ENCODE data around the gene DNAH2. TPM values are rescaled to one million over a fixed set of nuclear protein-coding genes. Genes with fewer than 3 reads are reported as not detected.

Gene DNAH2
- polyA plus RNA-seq, 2 donors = 0.06 to 0.10 TPM

DNA sequence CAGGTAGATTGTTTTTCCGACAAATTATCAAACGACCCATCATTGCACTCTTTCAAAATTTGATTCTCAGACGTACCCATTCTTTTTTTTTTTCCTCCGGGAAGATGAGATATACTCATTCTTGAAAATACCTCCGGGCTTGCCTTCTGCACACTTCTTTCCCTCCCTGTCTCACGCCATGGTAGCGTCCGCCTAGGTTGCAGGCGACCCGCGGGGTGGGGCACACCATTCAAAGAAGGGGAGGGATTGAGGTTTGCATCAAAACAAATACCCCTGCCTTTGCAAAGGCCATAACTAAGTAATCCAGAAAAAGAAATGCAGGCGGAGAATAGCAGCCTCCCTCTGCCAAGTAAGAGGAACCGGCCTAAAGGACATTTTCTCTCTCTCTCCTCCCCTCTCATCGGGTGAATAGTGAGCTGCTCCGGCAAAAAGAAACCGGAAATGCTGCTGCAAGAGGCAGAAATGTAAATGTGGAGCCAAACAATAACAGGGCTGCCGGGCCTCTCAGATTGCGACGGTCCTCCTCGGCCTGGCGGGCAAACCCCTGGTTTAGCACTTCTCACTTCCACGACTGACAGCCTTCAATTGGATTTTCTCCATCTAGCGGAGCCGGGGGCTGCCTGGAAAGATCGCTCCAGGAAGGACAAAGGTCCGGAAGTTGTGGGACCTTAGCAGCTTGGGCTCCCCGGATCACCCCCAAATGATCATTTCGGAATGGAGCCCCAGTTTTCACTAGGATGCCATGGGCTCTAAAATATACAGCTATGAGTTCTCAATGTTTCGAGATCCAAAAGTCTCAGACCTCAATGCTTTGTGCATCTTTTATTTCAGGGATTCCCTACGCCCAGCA, 31.1 kb upstream of the DNAH2 start:
- H3K9me3 ChIP-seq (ENCODE audit: control insufficient read depth in 2 of 2, insufficient read depth in 1 of 2, low read depth in 1 of 2, low read length in 1 of 2) = no peaks in the 10 kb centered on the region
- H3K4me3 ChIP-seq (ENCODE audit: low read depth in 1 of 2, low read length in 2 of 2) = peak overlapping the region; percentile 71 to 98
- peaks cover 0 to 6% of the 10 kb centered on the region in 2 donors for H3K4me1 ChIP-seq (ENCODE audit: control insufficient read depth in 2 of 2, insufficient read depth in 2 of 2, low read length in 1 of 2)
- H3K36me3 ChIP-seq (ENCODE audit: control insufficient read depth in 2 of 2, insufficient read depth in 2 of 2, low read length in 1 of 2) = peaks cover 0 to 3% of the 10 kb centered on the region in 2 donors
- WGBS, 2 donors = 0 to 1% methylated on average over 30 of the region's 30 CpGs
- H3K27ac ChIP-seq (ENCODE audit: low read depth in 2 of 2, low read length in 1 of 2) = peak overlapping the region; percentile 98 to 100
- H3K27me3 ChIP-seq (ENCODE audit: control insufficient read depth in 1 of 2, insufficient read depth in 2 of 2, low read length in 2 of 2) = no peaks in the 10 kb centered on the region

DNA sequence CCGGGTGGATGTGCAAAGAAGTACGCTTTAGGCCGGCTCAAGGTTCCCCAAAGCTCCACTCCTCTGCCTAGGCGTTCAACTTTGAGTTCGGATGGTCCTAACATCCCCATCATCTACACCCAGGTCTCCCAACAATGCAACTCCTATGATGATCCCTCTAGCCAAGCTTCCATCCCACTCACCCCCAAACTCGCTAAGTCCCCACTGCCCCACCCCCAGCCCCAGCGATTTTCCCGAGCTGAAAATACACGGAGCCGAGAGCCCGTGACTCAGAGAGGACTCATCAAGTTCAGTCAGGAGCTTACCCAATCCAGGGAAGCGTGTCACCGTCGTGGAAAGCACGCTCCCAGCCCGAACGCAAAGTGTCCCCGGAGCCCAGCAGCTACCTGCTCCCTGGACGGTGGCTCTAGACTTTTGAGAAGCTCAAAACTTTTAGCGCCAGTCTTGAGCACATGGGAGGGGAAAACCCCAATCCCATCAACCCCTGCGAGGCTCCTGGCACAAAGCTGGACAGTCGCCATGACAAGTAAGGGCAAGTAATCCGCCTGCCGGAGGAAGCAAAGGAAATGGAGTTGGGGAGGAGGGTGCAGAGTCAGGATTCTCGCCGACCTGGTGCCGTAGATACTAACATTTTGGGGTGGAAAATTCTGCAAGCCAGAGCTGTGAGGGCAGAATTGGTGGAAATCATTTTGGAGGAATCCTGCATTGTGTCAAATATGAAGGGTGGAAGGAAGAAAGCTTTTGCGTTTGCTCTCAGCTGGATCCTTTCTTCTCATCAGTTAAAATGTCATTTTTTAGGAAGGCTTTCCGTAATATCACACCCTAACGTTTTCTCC, 30.3 kb upstream of the DNAH2 start, which contains the start of gene TP53:
Gene TP53 (minus strand): TSS at position 419 of the 836 bp plus-strand sequence. CDS start 10,896 bp downstream, outside the sequence.
- 0% methylated on average over 30 of the region's 30 CpGs for WGBS, 2 donors
- Histone ChIP-seq H3K9me3 (ENCODE audit: control insufficient read depth in 2 of 2, insufficient read depth in 1 of 2, low read depth in 1 of 2, low read length in 1 of 2) (no peaks in the 10 kb centered on the region), H3K27ac (ENCODE audit: low read depth in 2 of 2, low read length in 1 of 2) (peak within 1 kb of the TSS; percentile 98 to 100), H3K27me3 (ENCODE audit: control insufficient read depth in 1 of 2, insufficient read depth in 2 of 2, low read length in 2 of 2) (no peaks in the 10 kb centered on the region), H3K4me3 (ENCODE audit: low read depth in 1 of 2, low read length in 2 of 2) (peak within 1 kb of the TSS; percentile 71 to 98), H3K4me1 (ENCODE audit: control insufficient read depth in 2 of 2, insufficient read depth in 2 of 2, low read length in 1 of 2) (peaks cover 0 to 6% of the 10 kb centered on the region in 2 donors), H3K36me3 (ENCODE audit: control insufficient read depth in 2 of 2, insufficient read depth in 2 of 2, low read length in 1 of 2) (peaks cover 0 to 3% of the 10 kb centered on the region in 2 donors)

DNA sequence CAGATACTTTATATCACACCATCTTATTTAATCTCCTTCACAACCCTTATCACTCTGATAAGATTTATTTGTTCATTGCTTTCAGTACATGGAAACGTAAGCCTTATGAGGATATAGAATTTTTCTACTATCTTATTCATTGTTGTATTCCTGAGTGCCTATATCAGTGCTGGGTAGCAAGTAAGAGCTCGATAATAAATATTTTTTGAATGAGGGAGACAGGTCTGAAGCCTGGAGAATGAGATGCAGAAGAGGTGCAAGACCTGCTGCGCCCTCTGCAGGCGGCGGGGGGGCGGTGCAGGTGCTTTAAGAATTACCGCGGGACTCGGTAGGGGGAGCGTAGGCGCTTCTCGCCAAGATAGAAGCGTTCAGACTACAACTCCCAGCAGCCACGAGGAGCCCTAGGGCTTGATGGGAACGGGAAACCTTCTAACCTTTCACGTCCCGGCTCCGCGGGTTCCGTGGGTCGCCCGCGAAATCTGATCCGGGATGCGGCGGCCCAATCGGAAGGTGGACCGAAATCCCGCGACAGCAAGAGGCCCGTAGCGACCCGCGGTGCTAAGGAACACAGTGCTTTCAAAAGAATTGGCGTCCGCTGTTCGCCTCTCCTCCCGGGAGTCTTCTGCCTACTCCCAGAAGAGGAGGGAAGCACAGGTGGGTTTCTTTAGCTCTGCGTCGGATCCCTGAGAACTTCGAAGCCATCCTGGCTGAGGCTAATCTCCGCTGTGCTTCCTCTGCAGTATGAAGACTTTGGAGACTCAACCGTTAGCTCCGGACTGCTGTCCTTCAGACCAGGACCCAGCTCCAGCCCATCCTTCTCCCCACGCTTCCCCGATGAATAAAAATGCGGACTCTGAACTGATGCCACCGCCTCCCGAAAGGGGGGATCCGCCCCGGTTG, 29.4 kb upstream of the DNAH2 start, which contains the start of gene WRAP53:
Gene WRAP53 (plus strand): TSS at position 570 of the 900 bp plus-strand sequence. CDS start 172 bp downstream, at position 742.
- 0% methylated on average over 51 of the region's 51 CpGs for WGBS, 2 donors
- H3K27ac ChIP-seq (ENCODE audit: low read depth in 2 of 2, low read length in 1 of 2) = peak within 1 kb of the TSS; percentile 98 to 100
- H3K27me3 ChIP-seq (ENCODE audit: control insufficient read depth in 1 of 2, insufficient read depth in 2 of 2, low read length in 2 of 2) = no peaks in the 10 kb centered on the region
- no peaks in the 10 kb centered on the region for H3K9me3 ChIP-seq (ENCODE audit: control insufficient read depth in 2 of 2, insufficient read depth in 1 of 2, low read depth in 1 of 2, low read length in 1 of 2)
- H3K4me1 ChIP-seq (ENCODE audit: control insufficient read depth in 2 of 2, insufficient read depth in 2 of 2, low read length in 1 of 2) = peaks cover 0 to 6% of the 10 kb centered on the region in 2 donors
- H3K36me3 ChIP-seq (ENCODE audit: control insufficient read depth in 2 of 2, insufficient read depth in 2 of 2, low read length in 1 of 2) = peaks cover 0 to 3% of the 10 kb centered on the region in 2 donors
- peak within 1 kb of the TSS; percentile 71 to 98 for H3K4me3 ChIP-seq (ENCODE audit: low read depth in 1 of 2, low read length in 2 of 2)

DNA sequence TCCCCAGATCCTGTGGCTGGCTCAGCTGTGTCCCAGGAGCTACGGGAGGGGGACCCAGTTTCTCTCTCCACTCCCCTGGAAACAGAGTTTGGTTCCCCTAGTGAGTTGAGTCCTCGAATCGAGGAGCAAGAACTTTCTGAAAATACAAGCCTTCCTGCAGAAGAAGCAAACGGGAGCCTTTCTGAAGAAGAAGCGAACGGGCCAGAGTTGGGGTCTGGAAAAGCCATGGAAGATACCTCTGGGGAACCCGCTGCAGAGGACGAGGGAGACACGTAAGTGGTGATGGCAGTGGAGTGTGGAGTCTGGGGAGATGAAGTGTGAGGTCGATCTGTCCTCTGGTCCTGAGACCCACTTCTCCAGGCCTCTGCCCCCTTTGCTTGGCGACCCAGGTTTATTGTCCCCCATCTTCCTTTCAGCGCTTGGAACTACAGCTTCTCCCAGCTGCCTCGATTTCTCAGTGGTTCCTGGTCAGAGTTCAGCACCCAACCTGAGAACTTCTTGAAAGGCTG, 28.7 kb upstream of the DNAH2 start:
- Histone ChIP-seq H3K9me3 (ENCODE audit: control insufficient read depth in 2 of 2, insufficient read depth in 1 of 2, low read depth in 1 of 2, low read length in 1 of 2) (no peaks in the 10 kb centered on the region), H3K36me3 (ENCODE audit: control insufficient read depth in 2 of 2, insufficient read depth in 2 of 2, low read length in 1 of 2) (peaks cover 0 to 3% of the 10 kb centered on the region in 2 donors), H3K4me1 (ENCODE audit: control insufficient read depth in 2 of 2, insufficient read depth in 2 of 2, low read length in 1 of 2) (peaks cover 0 to 6% of the 10 kb centered on the region in 2 donors), H3K27me3 (ENCODE audit: control insufficient read depth in 1 of 2, insufficient read depth in 2 of 2, low read length in 2 of 2) (no peaks in the 10 kb centered on the region), H3K27ac (ENCODE audit: low read depth in 2 of 2, low read length in 1 of 2) (peak overlapping the region in 1 of 2 donors; percentile 65), H3K4me3 (ENCODE audit: low read depth in 1 of 2, low read length in 2 of 2) (peak overlapping the region; percentile 60 to 67)
- WGBS, 2 donors = 11 to 13% methylated on average over 13 of the region's 13 CpGs

DNA sequence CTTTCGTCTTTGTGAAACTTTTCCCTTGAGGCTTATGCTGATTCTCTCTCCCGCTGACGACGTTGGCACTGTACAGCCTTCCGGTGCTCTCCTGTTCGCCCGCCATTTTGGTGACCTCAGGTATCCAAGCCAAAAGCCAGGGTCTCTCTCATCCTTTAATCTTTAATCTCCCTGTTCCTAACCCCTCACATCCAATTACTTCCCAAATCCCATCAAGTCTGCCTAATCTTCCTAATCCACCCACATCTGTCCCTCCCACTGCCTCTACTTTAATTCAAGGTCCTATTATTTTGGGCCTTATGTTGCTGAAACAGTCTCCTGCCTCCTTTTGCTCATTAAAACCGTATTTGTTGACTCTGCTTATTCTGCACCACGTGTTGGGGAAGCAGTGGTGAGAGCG, 22.0 kb upstream of the DNAH2 start:
- peaks cover 2 to 3% of the 10 kb centered on the region in 2 donors for H3K36me3 ChIP-seq (ENCODE audit: control insufficient read depth in 2 of 2, insufficient read depth in 2 of 2, low read length in 1 of 2)
- H3K27ac ChIP-seq (ENCODE audit: low read depth in 2 of 2, low read length in 1 of 2) = no peak overlapping the region
- H3K4me3 ChIP-seq (ENCODE audit: low read depth in 1 of 2, low read length in 2 of 2) = no peak overlapping the region
- WGBS, 2 donors = 96 to 97% methylated on average over 10 of the region's 10 CpGs
- H3K27me3 ChIP-seq (ENCODE audit: control insufficient read depth in 1 of 2, insufficient read depth in 2 of 2, low read length in 2 of 2) = no peaks in the 10 kb centered on the region
- no peaks in the 10 kb centered on the region for H3K9me3 ChIP-seq (ENCODE audit: control insufficient read depth in 2 of 2, insufficient read depth in 1 of 2, low read depth in 1 of 2, low read length in 1 of 2)
- H3K4me1 ChIP-seq (ENCODE audit: control insufficient read depth in 2 of 2, insufficient read depth in 2 of 2, low read length in 1 of 2) = no peaks in the 10 kb centered on the region

DNA sequence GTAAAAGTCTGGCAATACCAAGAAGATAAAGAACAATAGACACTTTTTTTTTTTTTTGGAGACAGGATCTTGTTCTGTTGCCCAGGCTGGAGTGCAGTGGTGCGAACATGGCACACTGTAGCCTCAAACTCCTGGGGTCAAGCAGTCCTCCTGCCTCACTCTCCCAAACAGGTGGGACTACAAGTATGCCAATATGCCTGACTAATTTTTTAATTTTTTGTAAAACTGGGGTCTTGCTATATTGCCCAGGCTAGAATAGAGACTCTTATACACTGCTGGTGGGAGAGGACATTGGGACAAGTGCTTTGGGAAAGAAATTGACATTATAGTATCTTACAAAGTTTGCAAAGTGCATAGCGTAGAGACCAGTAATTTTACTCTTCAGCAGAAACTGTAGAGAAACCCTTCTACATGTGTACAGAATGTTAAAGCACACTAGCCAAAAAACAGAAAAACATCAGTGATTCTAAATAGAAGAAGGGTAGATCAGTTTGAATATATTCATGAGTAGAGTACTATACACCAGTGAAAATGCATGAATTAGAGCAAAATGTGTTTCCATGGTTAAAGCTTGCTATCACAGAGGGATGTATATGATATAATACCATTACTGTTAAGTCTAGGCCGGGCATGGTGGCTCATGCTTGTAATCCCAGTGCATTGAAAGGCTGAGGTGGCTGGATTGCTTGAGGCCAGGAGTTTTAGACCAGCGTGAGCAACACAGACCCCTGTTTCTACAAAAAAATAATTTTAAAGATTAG, 19.5 kb upstream of the DNAH2 start:
- no peaks in the 10 kb centered on the region for H3K4me1 ChIP-seq (ENCODE audit: control insufficient read depth in 2 of 2, insufficient read depth in 2 of 2, low read length in 1 of 2)
- H3K27me3 ChIP-seq (ENCODE audit: control insufficient read depth in 1 of 2, insufficient read depth in 2 of 2, low read length in 2 of 2) = no peaks in the 10 kb centered on the region
- H3K9me3 ChIP-seq (ENCODE audit: control insufficient read depth in 2 of 2, insufficient read depth in 1 of 2, low read depth in 1 of 2, low read length in 1 of 2) = no peaks in the 10 kb centered on the region
- peaks cover 11 to 12% of the 10 kb centered on the region in 2 donors for H3K36me3 ChIP-seq (ENCODE audit: control insufficient read depth in 2 of 2, insufficient read depth in 2 of 2, low read length in 1 of 2)
- 93 to 97% methylated on average over 4 of the region's 4 CpGs for WGBS, 2 donors
- H3K4me3 ChIP-seq (ENCODE audit: low read depth in 1 of 2, low read length in 2 of 2) = no peak overlapping the region
- H3K27ac ChIP-seq (ENCODE audit: low read depth in 2 of 2, low read length in 1 of 2) = no peak overlapping the region

DNA sequence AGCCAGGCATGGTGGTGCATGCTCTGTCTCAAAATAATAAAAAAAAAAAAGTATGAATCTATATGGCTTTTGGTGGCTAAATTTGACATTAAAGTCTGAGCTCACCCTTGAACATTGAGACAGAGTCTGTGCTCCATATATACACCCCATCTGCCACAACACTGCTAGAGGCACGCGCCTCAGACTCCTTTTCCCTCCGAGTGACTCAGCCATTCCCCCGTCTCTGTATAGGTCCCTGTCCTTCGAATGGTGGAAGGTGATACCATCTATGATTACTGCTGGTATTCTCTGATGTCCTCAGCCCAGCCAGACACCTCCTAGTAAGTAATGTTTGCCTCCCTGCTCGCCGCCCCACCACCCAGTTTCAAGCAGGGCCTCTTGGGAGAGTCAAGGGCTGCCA, 17.0 kb upstream of the DNAH2 start:
- Histone ChIP-seq H3K4me1 (ENCODE audit: control insufficient read depth in 2 of 2, insufficient read depth in 2 of 2, low read length in 1 of 2) (peaks cover 0 to 9% of the 10 kb centered on the region in 2 donors), H3K4me3 (ENCODE audit: low read depth in 1 of 2, low read length in 2 of 2) (no peak overlapping the region), H3K36me3 (ENCODE audit: control insufficient read depth in 2 of 2, insufficient read depth in 2 of 2, low read length in 1 of 2) (peaks cover 8 to 12% of the 10 kb centered on the region in 2 donors), H3K27me3 (ENCODE audit: control insufficient read depth in 1 of 2, insufficient read depth in 2 of 2, low read length in 2 of 2) (peaks cover 0 to 5% of the 10 kb centered on the region in 2 donors), H3K27ac (ENCODE audit: low read depth in 2 of 2, low read length in 1 of 2) (no peak overlapping the region), H3K9me3 (ENCODE audit: control insufficient read depth in 2 of 2, insufficient read depth in 1 of 2, low read depth in 1 of 2, low read length in 1 of 2) (no peaks in the 10 kb centered on the region)
- WGBS, 2 donors = 94% methylated on average over 7 of the region's 7 CpGs

DNA sequence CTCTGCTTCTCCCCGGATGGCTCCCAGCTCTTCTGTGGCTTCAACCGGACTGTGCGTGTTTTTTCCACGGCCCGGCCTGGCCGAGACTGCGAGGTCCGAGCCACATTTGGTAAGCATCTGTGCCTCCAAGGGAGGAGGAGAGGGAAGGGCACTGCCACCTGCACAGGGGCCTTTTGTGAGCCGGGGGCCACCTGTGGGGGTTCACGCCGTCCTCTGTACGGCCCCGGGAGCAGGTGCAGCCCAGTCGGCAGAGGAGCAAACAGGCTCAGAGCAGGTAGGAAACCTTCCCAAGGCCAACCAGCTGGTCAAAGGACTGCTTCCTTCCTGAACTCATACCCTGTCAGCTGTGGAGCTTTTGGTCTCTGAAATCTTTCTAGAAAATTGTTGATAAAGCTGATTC, 15.9 kb upstream of the DNAH2 start:
- Histone ChIP-seq H3K9me3 (ENCODE audit: control insufficient read depth in 2 of 2, insufficient read depth in 1 of 2, low read depth in 1 of 2, low read length in 1 of 2) (no peaks in the 10 kb centered on the region), H3K36me3 (ENCODE audit: control insufficient read depth in 2 of 2, insufficient read depth in 2 of 2, low read length in 1 of 2) (peaks cover 8 to 12% of the 10 kb centered on the region in 2 donors), H3K27me3 (ENCODE audit: control insufficient read depth in 1 of 2, insufficient read depth in 2 of 2, low read length in 2 of 2) (peaks cover 0 to 5% of the 10 kb centered on the region in 2 donors), H3K27ac (ENCODE audit: low read depth in 2 of 2, low read length in 1 of 2) (no peak overlapping the region), H3K4me3 (ENCODE audit: low read depth in 1 of 2, low read length in 2 of 2) (no peak overlapping the region), H3K4me1 (ENCODE audit: control insufficient read depth in 2 of 2, insufficient read depth in 2 of 2, low read length in 1 of 2) (peaks cover 0 to 9% of the 10 kb centered on the region in 2 donors)
- WGBS, 2 donors = 91 to 94% methylated on average over 14 of the region's 14 CpGs

All from esophagus (tissue), 2 donors.